GM12878 (cell line): ENCODE results near the gene DCX. TPM values are rescaled to one million over a fixed set of nuclear protein-coding genes. Genes with fewer than 3 reads are reported as not detected.

Source experiments
- ATAC-seq: fragments of 200-7000 bp; cut with Tn5 transposase; 3 replicates; pipeline ENCODE4 v1.9.1; 2020; ENCODE audit warnings: mild to moderate bottlenecking, moderate library complexity
- BruUV-seq: library from RNA; stranded (reverse); fragments of 400-500 nt; replicated peaks from 2 replicates; lab custom pipeline; 2021; lab: Mats Ljungman, UMichigan
- CTCF ChIA-PET: fragments of 300-600 bp; sonication (Branson Sonifier 250); formaldehyde crosslinking; extraction: SDS; loops from one replicate; lab custom pipeline; 2021; ENCODE audit warnings: inconsistent platforms; lab: Yijun Ruan, JAX
- POLR2A ChIA-PET: fragments of 350-600 bp; formaldehyde crosslinking; extraction: SDS; loops from one replicate; lab custom pipeline; 2021; ENCODE audit warnings: inconsistent platforms; lab: Charles Lee
- RAD21 ChIA-PET: fragments of 300-600 bp; sonication (Branson Sonifier 250); formaldehyde crosslinking; loops from one replicate; lab custom pipeline; 2023; ENCODE audit warnings: antibody characterized with exemption; ENCODE audit not compliant: unreplicated experiment; lab: Charles Lee
- SMC1A ChIA-PET: fragments of 300-600 bp; sonication (Branson Sonifier 250); formaldehyde crosslinking; loops from one replicate; lab custom pipeline; 2023; ENCODE audit not compliant: unreplicated experiment, uncharacterized antibody; lab: Charles Lee
- DNase-seq: peaks from one replicate; pipeline ENCODE4 v3.0.0-alpha.2; 2011; ENCODE audit warnings: low read depth, low spot score
- FAIRE-seq: peaks from 3 replicates; lab custom pipeline; 2011; peaks lifted over from hg19 to GRCh38; lab: Jason Lieb, UNC
- H2AFZ ChIP-seq: 2 replicates; pipeline ENCODE4 v1.6.0; 2011; ENCODE audit warnings: low read depth, low read length, control low read depth; ENCODE audit not compliant: control insufficient read depth
- H3K27ac ChIP-seq: 2 replicates; pipeline ENCODE4 v1.5.1; 2011; ENCODE audit warnings: control low read depth; ENCODE audit not compliant: control insufficient read depth, insufficient read depth
- H3K27me3 ChIP-seq, 2 experiments: replicated peaks in 1 of 2; 2 replicates each; pipeline versions ENCODE4 v1.6.0 to v1.6.1; 2011; ENCODE audit warnings: low read length in 1 of 2; ENCODE audit not compliant: control insufficient read depth in 2 of 2, insufficient read depth in 2 of 2
- H3K36me3 ChIP-seq, 2 experiments: 2 replicates each; pipeline ENCODE4 v1.5.1; 2011; ENCODE audit warnings: low read length in 1 of 2; ENCODE audit not compliant: control insufficient read depth in 2 of 2, insufficient read depth in 2 of 2
- H3K4me1 ChIP-seq: 2 replicates; pipeline ENCODE4 v1.6.1; 2011; ENCODE audit warnings: mild to moderate bottlenecking, low read length, moderate library complexity, mixed read lengths; ENCODE audit not compliant: control insufficient read depth, insufficient read depth
- H3K4me2 ChIP-seq: 2 replicates; pipeline ENCODE4 v1.6.0; 2011; ENCODE audit warnings: control low read depth; ENCODE audit not compliant: control insufficient read depth, insufficient read depth
- H3K4me3 ChIP-seq: fragments of 200-600 bp; sonication (generic); 2 replicates; pipeline ENCODE4 v1.5.1; 2016
- H3K79me2 ChIP-seq: 2 replicates; pipeline ENCODE4 v1.6.0; 2011; ENCODE audit warnings: low read length; ENCODE audit not compliant: control insufficient read depth, insufficient read depth
- H3K9ac ChIP-seq: 2 replicates; pipeline ENCODE4 v1.8.0; 2011; ENCODE audit warnings: low read length, control low read depth, mixed read lengths; ENCODE audit not compliant: control insufficient read depth, insufficient read depth
- H3K9me3 ChIP-seq: replicated peaks from 3 replicates; pipeline ENCODE4 v1.5.1; 2011; ENCODE audit warnings: mild to moderate bottlenecking, low read length; ENCODE audit not compliant: control insufficient read depth, insufficient read depth
- H4K20me1 ChIP-seq: 2 replicates; pipeline ENCODE4 v1.6.0; 2011; ENCODE audit not compliant: control insufficient read depth, insufficient read depth
- ATF7 ChIP-seq: fragments of 450-650 bp; IDR thresholded peaks from 2 replicates; pipeline ENCODE4 v1.6.1; 2016; ENCODE audit warnings: low read depth, mild to moderate bottlenecking
- BCL11A ChIP-seq: IDR thresholded peaks from 2 replicates; pipeline ENCODE4 v1.6.1; 2011; ENCODE audit warnings: low read depth, low read length
- CBX3 ChIP-seq: fragments of 200-600 bp; sonication (generic); IDR thresholded peaks from 2 replicates; pipeline ENCODE4 v1.6.1; 2016; ENCODE audit warnings: low read depth, borderline replicate concordance
- MEF2A ChIP-seq: IDR thresholded peaks from 2 replicates; pipeline ENCODE4 v1.6.1; 2011; ENCODE audit warnings: low read depth, mild to moderate bottlenecking, low read length, moderate library complexity; ENCODE audit not compliant: insufficient read depth
- NR2C1 ChIP-seq: fragments of 450-650 bp; IDR thresholded peaks from 2 replicates; pipeline ENCODE4 v1.6.1; 2017; ENCODE audit warnings: antibody characterized with exemption, mild to moderate bottlenecking, moderate library complexity
- RAD21 ChIP-seq: IDR thresholded peaks from 2 replicates; pipeline ENCODE4 v1.6.1; 2011; ENCODE audit warnings: mild to moderate bottlenecking, low read depth, low read length, moderate library complexity; ENCODE audit not compliant: insufficient read depth
- REST ChIP-seq: IDR thresholded peaks from 2 replicates; pipeline ENCODE4 v1.6.1; 2012; ENCODE audit warnings: mild to moderate bottlenecking, low read depth, low read length
- SKIL ChIP-seq: fragments of 450-650 bp; IDR thresholded peaks from 2 replicates; pipeline ENCODE4 v1.6.1; 2017; ENCODE audit warnings: mild to moderate bottlenecking, low read depth, inconsistent platforms; ENCODE audit not compliant: poor library complexity, severe bottlenecking
- STAT3 ChIP-seq: IDR thresholded peaks from 2 replicates; pipeline ENCODE4 v1.6.1; 2011; ENCODE audit warnings: low read depth, low read length, improper control_type of control experiment
- TAF1 ChIP-seq: IDR thresholded peaks from 2 replicates; pipeline ENCODE4 v1.6.1; 2011; ENCODE audit warnings: mild to moderate bottlenecking, low read depth, low read length, borderline replicate concordance
- YBX1 ChIP-seq: fragments of 450-650 bp; IDR thresholded peaks from 2 replicates; pipeline ENCODE4 v1.6.1; 2016; ENCODE audit warnings: antibody characterized with exemption
- WGBS: methylation state at CpG from one replicate; pipeline ENCODE4 v1.1.6; 2016; ENCODE audit warnings: low lambda C conversion rate; ENCODE audit not compliant: insufficient replicate concordance, insufficient coverage; ENCODE audit errors: missing lambda C conversion rate; 5-methylcytosine and 5-hydroxymethylcytosine counted together
- in situ Hi-C: fragments of 300-500 bp; cut with MboI; formaldehyde crosslinking; loops from 9 replicates; pipeline ENCODE4 v1.14.3; 2018; ENCODE audit warnings: mixed read lengths
- intact Hi-C: fragments of 100-400 bp; cut with micrococcal nuclease; formaldehyde crosslinking; loops from one replicate; pipeline ENCODE4 v1.14.2; 2022; ENCODE audit not compliant: unreplicated experiment
- polyA plus RNA-seq, 11 experiments: library from polyadenylated mRNA; depleted of rRNA in 4 of 11; unstranded in 6 of 11; stranded (reverse) in 5 of 11; fragments of >200 nt; fragmentation: Nextera tagmentation in 4 of 11; fragmentation: Illumina TruSeq in 1 of 11; extraction: Ambion mirVana in 4 of 11; extraction: Trizol in 1 of 11; gene quantifications; 1 replicate in 1 of 11; 2 replicates in 10 of 11; pipeline versions ENCODE4 v1.2.1 to v1.2.3, GENCODE V29; 2011 to 2016; ENCODE audit warnings: inconsistent platforms in 2 of 11, missing spikeins in 2 of 11, low read depth in 1 of 11
- total RNA-seq, 4 experiments: library from RNA; depleted of rRNA in 3 of 4; stranded (reverse); fragments of >200 nt in 3 of 4; fragmentation: Illumina TruSeq in 1 of 4; extraction: Trizol in 1 of 4; gene quantifications; 2 replicates each; pipeline versions ENCODE4 v1.2.1 to v1.2.3, GENCODE V29; 2013 to 2021
- TF ChIP-seq, protein P1 (sequence below): IDR thresholded peaks from 2 replicates; pipeline ENCODE4 v1.6.1; 2012; ENCODE audit warnings: improper control_type of control experiment, low read depth, low read length; ENCODE audit not compliant: insufficient replicate concordance

Gene DCX
- total and polyA plus RNA-seq, 10 of the 15 experiments (the other 5 are each of a cell fraction or from before 2014, with no cell fraction given) = under 0.01 TPM; not detected in 9

GRCh38 chrX:111376486-111376885 lies 35.5 kb downstream of the DCX start:
- intact Hi-C loops = no loop called here
- no peak overlapping the region for H2AFZ ChIP-seq
- H3K4me2 ChIP-seq = no peak overlapping the region
- H3K27me3 ChIP-seq = no peaks in the 10 kb centered on the region
- ChIA-PET POLR2A (no interaction called here), RAD21 (no interaction called here), SMC1A (no interaction called here), CTCF (no interaction called here)
- no peak for TF ChIP-seq YBX1
- no peak for TF ChIP-seq TAF1
- TF ChIP-seq CBX3 = no peak
- no peak for TF ChIP-seq ATF7
- TF ChIP-seq SKIL = no peak
- TF ChIP-seq, protein P1, sequence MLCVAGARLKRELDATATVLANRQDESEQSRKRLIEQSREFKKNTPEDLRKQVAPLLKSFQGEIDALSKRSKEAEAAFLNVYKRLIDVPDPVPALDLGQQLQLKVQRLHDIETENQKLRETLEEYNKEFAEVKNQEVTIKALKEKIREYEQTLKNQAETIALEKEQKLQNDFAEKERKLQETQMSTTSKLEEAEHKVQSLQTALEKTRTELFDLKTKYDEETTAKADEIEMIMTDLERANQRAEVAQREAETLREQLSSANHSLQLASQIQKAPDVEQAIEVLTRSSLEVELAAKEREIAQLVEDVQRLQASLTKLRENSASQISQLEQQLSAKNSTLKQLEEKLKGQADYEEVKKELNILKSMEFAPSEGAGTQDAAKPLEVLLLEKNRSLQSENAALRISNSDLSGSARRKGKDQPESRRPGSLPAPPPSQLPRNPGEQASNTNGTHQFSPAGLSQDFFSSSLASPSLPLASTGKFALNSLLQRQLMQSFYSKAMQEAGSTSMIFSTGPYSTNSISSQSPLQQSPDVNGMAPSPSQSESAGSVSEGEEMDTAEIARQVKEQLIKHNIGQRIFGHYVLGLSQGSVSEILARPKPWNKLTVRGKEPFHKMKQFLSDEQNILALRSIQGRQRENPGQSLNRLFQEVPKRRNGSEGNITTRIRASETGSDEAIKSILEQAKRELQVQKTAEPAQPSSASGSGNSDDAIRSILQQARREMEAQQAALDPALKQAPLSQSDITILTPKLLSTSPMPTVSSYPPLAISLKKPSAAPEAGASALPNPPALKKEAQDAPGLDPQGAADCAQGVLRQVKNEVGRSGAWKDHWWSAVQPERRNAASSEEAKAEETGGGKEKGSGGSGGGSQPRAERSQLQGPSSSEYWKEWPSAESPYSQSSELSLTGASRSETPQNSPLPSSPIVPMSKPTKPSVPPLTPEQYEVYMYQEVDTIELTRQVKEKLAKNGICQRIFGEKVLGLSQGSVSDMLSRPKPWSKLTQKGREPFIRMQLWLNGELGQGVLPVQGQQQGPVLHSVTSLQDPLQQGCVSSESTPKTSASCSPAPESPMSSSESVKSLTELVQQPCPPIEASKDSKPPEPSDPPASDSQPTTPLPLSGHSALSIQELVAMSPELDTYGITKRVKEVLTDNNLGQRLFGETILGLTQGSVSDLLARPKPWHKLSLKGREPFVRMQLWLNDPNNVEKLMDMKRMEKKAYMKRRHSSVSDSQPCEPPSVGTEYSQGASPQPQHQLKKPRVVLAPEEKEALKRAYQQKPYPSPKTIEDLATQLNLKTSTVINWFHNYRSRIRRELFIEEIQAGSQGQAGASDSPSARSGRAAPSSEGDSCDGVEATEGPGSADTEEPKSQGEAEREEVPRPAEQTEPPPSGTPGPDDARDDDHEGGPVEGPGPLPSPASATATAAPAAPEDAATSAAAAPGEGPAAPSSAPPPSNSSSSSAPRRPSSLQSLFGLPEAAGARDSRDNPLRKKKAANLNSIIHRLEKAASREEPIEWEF = no peak
- no peak for TF ChIP-seq MEF2A
- no peak for TF ChIP-seq BCL11A
- TF ChIP-seq RAD21 = no peak
- no peak for TF ChIP-seq STAT3
- no peak for TF ChIP-seq NR2C1
- TF ChIP-seq REST = no peak
- H4K20me1 ChIP-seq = no peaks in the 10 kb centered on the region
- no peaks in the 10 kb centered on the region for H3K9me3 ChIP-seq
- DNase-seq (no peak), FAIRE-seq (no peak), ATAC-seq (no peak)
- in situ Hi-C loops = no loop called here
- no peaks in the 10 kb centered on the region for H3K4me1 ChIP-seq
- no peaks in the 10 kb centered on the region for H3K36me3 ChIP-seq
- no peak overlapping the region for H3K27ac ChIP-seq
- H3K4me3 ChIP-seq = no peak overlapping the region
- 0% methylated on average over 3 of the region's 3 CpGs for WGBS
- no peak overlapping the region for H3K9ac ChIP-seq
- no peaks in the 10 kb centered on the region for H3K79me2 ChIP-seq
- BruUV-seq = no TSS peak
